Heart left ventricle (tissue), 16 donors: Measurements from ENCODE around the gene UBE2QL1. TPM values are rescaled to one million over a fixed set of nuclear protein-coding genes. Genes with fewer than 3 reads are reported as not detected.

ENCODE experiments used
- ATAC-seq, 4 donors: fragments of 200-7000 bp; cut with Tn5 transposase; one replicate each; pipeline ENCODE4 v1.9.1; 2020 to 2022; ENCODE audit warnings: moderate library complexity in 4 of 4, mild to moderate bottlenecking in 3 of 4, moderate number of reproducible peaks in 1 of 4
- DNase-seq, 5 donors: peaks; one replicate each; pipeline ENCODE4 v3.0.0-alpha.2; 2020
- H3K27ac ChIP-seq, 12 donors: fragments of 200-600 bp; sonication (generic) in 4 of 12; one replicate each; pipeline versions ENCODE4 v1.5.0 to v1.8.0; 2016 to 2022; ENCODE audit warnings: mild to moderate bottlenecking in 2 of 12
- H3K27me3 ChIP-seq, 9 donors: fragments of 200-600 bp; sonication (generic) in 2 of 9; one replicate each; pipeline versions ENCODE4 v1.5.1 to v1.8.0; 2016 to 2022; ENCODE audit warnings: mild to moderate bottlenecking in 3 of 9
- H3K36me3 ChIP-seq, 9 donors: fragments of 200-600 bp; sonication (generic) in 2 of 9; one replicate each; pipeline versions ENCODE4 v1.5.0 to v1.8.0; 2018 to 2022; ENCODE audit warnings: mild to moderate bottlenecking in 2 of 9
- H3K4me1 ChIP-seq, 12 donors: fragments of 200-600 bp; sonication (generic) in 4 of 12; one replicate each; pipeline versions ENCODE4 v1.5.0 to v1.8.0; 2016 to 2022; ENCODE audit warnings: mild to moderate bottlenecking in 3 of 12
- H3K4me3 ChIP-seq, 12 donors: fragments of 200-600 bp; sonication (generic) in 4 of 12; one replicate each; pipeline versions ENCODE4 v1.5.0 to v1.8.0; 2017 to 2022; ENCODE audit warnings: mild to moderate bottlenecking in 9 of 12, moderate library complexity in 4 of 12
- H3K9me3 ChIP-seq, 12 donors: fragments of 200-600 bp; sonication (generic) in 4 of 12; one replicate each; pipeline versions ENCODE4 v1.5.0 to v1.8.0; 2016 to 2022; ENCODE audit warnings: mild to moderate bottlenecking in 1 of 12
- CTCF ChIP-seq, 12 donors: fragments of 200-600 bp; sonication (generic) in 4 of 12; IDR thresholded peaks; one replicate each; pipeline versions ENCODE4 v1.5.0 to v1.8.0; 2018 to 2022; ENCODE audit warnings: antibody characterized with exemption in 12 of 12, mild to moderate bottlenecking in 5 of 12
- POLR2A ChIP-seq, 2 donors: fragments of 450-650 bp; IDR thresholded peaks; one replicate each; pipeline ENCODE4 v1.6.1; 2017; ENCODE audit warnings: antibody characterized with exemption in 2 of 2, mild to moderate bottlenecking in 2 of 2, moderate library complexity in 2 of 2
- WGBS, 4 donors: extraction: QIAGEN DNeasy Blood & Tissue Kit in 2 of 4; methylation state at CpG; one replicate each; pipeline versions ENCODE4 v1.1.5 to v1.1.7; 2013 to 2018; 5-methylcytosine and 5-hydroxymethylcytosine counted together
- intact Hi-C, 10 donors: fragments of 100-400 bp; cut with DNase I; formaldehyde crosslinking; loops; one replicate each; pipeline versions ENCODE4 v1.11.1 to v1.14.2; 2022
- polyA plus RNA-seq, 2 donors: library from polyadenylated mRNA; stranded (reverse); fragments of 200-250 nt; gene quantifications; one replicate each; pipeline ENCODE4 v1.2.3, GENCODE V29; 2013
- total RNA-seq, 9 donors: library from RNA; depleted of rRNA in 2 of 9; stranded (reverse); fragments of >200 nt in 2 of 9; fragmentation: NEBNext Ultra II Directional in 3 of 9; extraction: Animal tissue kit (Norgen Biotek cat#: 25700) in 3 of 9; gene quantifications; one replicate each; pipeline versions ENCODE4 v1.1.0 to v1.2.4, GENCODE V29; 2016 to 2023
- donor health status: ischemic (EF 13 %, LVEDD 7.1; RV severe dilation, severe dysfunction).
- donor health status: healthy with polysubstance abuse.
- donor health status: DM: no; HTN: yes; CAD: no.
- donor health status: DM: no; HTN: no; CAD: no.
- donor health status: ischemic (EF 25% LVEDD 6.9; RV normal size, moderate dysfunction).
- donor health status: ischemic (EF 25% LVEDD 5.7; RV mildly dilated, moderate dysfunction).
- donor health status: healthy.
- donor health status: DM: yes; HTN: yes; CAD: no.
- donor health status: ischemic (EF 35%, LVEDD 5.7; RV mildly dilated, moderate dysfunction).
- donor health status: nonischemic (EF 11% LVEDD 7.7; RV severe dilation, severe dysfunction).
- donor health status: DM: yes; HTN: yes; CAD: no.
- donor health status: PGD.
- donor health status: ischemic (EF 29% LVEDD 5.4; RV normal size, mild dysfunction).
- donor health status: nonischemic (EF 23%, LVEDD 6.1; RV moderate dilation, normal function).

Gene UBE2QL1
- total and polyA plus RNA-seq, 11 donors = 9.8 to 32.0 (median 19.7) TPM

DNA sequence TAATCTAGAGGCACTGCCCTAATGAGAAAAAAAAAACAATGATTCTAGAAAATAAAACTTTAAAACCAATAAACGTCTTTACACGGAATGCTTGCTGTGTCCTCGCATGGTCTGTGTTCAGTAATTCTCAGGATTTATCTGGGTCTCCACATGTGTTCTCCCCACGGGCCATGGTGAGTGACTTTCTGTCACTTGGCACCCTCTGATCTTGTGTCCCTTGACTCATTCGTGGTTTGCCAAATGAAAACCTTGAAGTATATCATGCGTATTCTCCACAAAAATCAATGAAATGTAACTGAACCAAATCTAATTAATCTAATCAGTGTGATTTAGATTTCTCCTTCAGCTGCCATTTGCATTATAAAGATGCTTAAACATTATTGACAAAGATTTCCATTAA lies 48.0 kb downstream of the UBE2QL1 start:
- TF ChIP-seq CTCF (IDR thresholded peaks at IDR 0.05) = no peak
- no peak for TF ChIP-seq POLR2A (IDR thresholded peaks at IDR 0.05)
- H3K36me3 ChIP-seq = peaks cover 0 to 24% (median 4%) of the 10 kb centered on the region in 9 donors
- H3K27ac ChIP-seq = no peak overlapping the region
- H3K4me3 ChIP-seq = no peak overlapping the region
- H3K4me1 ChIP-seq = peaks cover 0 to 21% (median 0%) of the 10 kb centered on the region in 12 donors
- ATAC-seq (no peak), DNase-seq (no peak)
- H3K9me3 ChIP-seq = no peaks in the 10 kb centered on the region
- H3K27me3 ChIP-seq = no peaks in the 10 kb centered on the region
- intact Hi-C loops = no loop called here
- 68 to 83% (median 73%) methylated on average over 6 of the region's 6 CpGs for WGBS, 4 donors

DNA sequence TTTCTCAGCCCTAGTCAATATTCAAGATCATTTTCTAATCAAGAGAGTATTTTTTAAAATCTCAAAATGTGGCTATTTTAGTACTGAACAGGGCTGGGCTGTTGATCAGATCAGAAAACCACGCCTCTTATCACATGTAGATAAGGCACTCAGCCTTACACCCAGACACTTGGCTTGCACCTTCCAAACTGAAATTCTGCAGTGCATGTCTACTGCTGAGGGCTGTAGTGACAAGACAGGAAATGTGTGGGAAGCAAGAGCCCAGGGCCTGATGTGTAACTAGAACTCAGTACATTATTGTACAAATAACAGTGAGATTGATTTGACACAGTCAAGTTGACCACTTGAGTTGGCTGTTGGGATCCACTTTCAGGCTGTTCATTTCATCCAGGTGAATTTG lies 48.6 kb downstream of the UBE2QL1 start:
- H3K4me1 ChIP-seq = peaks cover 0 to 21% (median 0%) of the 10 kb centered on the region in 12 donors
- H3K4me3 ChIP-seq = no peak overlapping the region
- 12 to 25% (median 20%) methylated on average over 1 of the region's 1 CpG for WGBS, 4 donors
- H3K27me3 ChIP-seq = no peaks in the 10 kb centered on the region
- ATAC-seq (peak in 1 of 4 donors; percentile 7), DNase-seq (no peak)
- H3K9me3 ChIP-seq = no peaks in the 10 kb centered on the region
- intact Hi-C loops = no loop called here
- H3K27ac ChIP-seq = no peak overlapping the region
- peaks cover 0 to 18% (median 0%) of the 10 kb centered on the region in 9 donors for H3K36me3 ChIP-seq
- TF ChIP-seq CTCF (IDR thresholded peaks at IDR 0.05) (no peak), POLR2A (IDR thresholded peaks at IDR 0.05) (no peak)

DNA sequence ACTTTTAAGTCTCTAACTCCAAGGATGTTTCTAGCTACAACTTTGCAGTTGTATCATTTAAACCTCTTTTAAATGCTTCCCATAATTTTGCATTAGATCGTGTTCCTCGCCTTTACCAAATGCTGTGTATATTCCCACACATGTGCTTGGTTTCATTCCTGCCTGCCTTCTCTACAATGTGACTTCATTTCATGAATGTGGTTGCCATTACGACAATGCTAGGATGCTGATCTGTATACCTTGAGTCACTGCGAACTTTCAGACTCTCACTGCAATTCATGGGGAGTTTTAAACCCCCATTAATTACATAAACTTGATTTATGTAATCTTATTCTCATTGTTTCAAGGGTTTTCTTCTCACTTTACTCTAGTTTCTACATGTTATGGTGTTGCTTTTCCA lies 50.3 kb downstream of the UBE2QL1 start:
- TF ChIP-seq POLR2A (IDR thresholded peaks at IDR 0.05) (no peak), CTCF (IDR thresholded peaks at IDR 0.05) (no peak)
- Histone ChIP-seq H3K4me3 (no peak overlapping the region), H3K27me3 (no peaks in the 10 kb centered on the region), H3K9me3 (peaks cover 0 to 5% (median 0%) of the 10 kb centered on the region in 12 donors), H3K27ac (no peak overlapping the region), H3K36me3 (peaks cover 0 to 3% (median 0%) of the 10 kb centered on the region in 9 donors), H3K4me1 (peaks cover 0 to 21% (median 0%) of the 10 kb centered on the region in 12 donors)
- intact Hi-C loops = no loop called here
- ATAC-seq = no peak
- DNase-seq = no peak
- 88 to 90% (median 89%) methylated on average over 4 of the region's 4 CpGs for WGBS, 4 donors

GRCh38 chr5:6501701-6502100 lies 53.0 kb downstream of the UBE2QL1 start:
- Histone ChIP-seq H3K9me3 (peaks cover 0 to 5% (median 0%) of the 10 kb centered on the region in 12 donors), H3K4me1 (peaks cover 0 to 10% (median 0%) of the 10 kb centered on the region in 12 donors), H3K27me3 (no peaks in the 10 kb centered on the region), H3K36me3 (no peaks in the 10 kb centered on the region), H3K27ac (no peak overlapping the region), H3K4me3 (no peak overlapping the region)
- ATAC-seq (no peak), DNase-seq (no peak)
- 70 to 73% (median 72%) methylated on average over 7 of the region's 7 CpGs for WGBS, 4 donors
- intact Hi-C loops = no loop called here
- no peak for TF ChIP-seq POLR2A (IDR thresholded peaks at IDR 0.05)
- TF ChIP-seq CTCF (IDR thresholded peaks at IDR 0.05) = no peak
